ENCODE data around the gene GRIA4.

- TF ChIP-seq POLR2AphosphoS5 (IDR thresholded peaks at IDR 0.05; ENCODE audit: low read depth) (no peak), CTCF (IDR thresholded peaks at IDR 0.05; ENCODE audit: insufficient read depth, low read length) (no peak), REST (IDR thresholded peaks at IDR 0.05; ENCODE audit: insufficient replicate concordance, low read depth) (no peak)
These were observed 86.1 kb downstream of the GRIA4 start for GRCh38 chr11:105696000-105696399.

All from HL-60 (cell line).